Measurements from ENCODE around the gene SPR. TPM values are rescaled to one million over a fixed set of nuclear protein-coding genes. Genes with fewer than 3 reads are reported as not detected.
A peak's percentile ranks its signal among the peaks of the same experiment; 100 is the strongest.

SPR gene
- polyA plus RNA-seq, 1 of the 3 experiments (the other 2 are of a cell fraction), result 25.7 TPM

DNA sequence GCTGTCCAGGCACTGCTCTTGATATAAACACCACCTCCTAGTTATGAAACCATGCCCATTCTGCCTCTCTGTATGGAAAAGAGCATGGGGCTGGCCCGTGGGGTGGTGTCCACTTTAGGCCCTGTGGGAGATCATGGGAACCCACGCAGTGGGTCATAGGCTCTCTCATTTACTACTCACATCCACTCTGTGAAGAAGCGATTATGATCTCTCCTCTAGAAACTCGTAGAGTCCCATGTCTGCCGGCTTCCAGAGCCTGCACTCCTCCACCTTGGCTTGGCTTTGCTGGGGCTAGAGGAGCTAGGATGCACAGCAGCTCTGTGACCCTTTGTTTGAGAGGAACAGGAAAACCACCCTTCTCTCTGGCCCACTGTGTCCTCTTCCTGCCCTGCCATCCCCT, 46.0 kb downstream of the SPR start (continued):
- TF ChIP-seq FOSL2 (IDR thresholded peaks at IDR 0.05; ENCODE audit: borderline replicate concordance, low read depth), result no peak
- no peak for TF ChIP-seq ELF1 (IDR thresholded peaks at IDR 0.05)
- no peak for TF ChIP-seq FOXM1 (IDR thresholded peaks at IDR 0.05; ENCODE audit: low read depth)

DNA sequence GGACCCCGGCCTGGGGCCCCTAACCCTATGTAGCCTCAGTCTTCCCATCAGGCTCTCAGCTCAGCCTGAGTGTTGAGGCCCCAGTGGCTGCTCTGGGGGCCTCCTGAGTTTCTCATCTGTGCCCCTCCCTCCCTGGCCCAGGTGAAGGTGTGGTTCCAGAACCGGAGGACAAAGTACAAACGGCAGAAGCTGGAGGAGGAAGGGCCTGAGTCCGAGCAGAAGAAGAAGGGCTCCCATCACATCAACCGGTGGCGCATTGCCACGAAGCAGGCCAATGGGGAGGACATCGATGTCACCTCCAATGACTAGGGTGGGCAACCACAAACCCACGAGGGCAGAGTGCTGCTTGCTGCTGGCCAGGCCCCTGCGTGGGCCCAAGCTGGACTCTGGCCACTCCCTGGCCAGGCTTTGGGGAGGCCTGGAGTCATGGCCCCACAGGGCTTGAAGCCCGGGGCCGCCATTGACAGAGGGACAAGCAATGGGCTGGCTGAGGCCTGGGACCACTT, 46.5 kb downstream of the SPR start:
- POLR2A ChIA-PET, result no interaction called here
- H3K4me3 ChIP-seq (ENCODE audit: low read depth in 2 of 2, low read length in 1 of 2), result no peak overlapping the region
- DNase-seq, result no peak
- 68% methylated on average over 8 of the region's 12 CpGs for WGBS (ENCODE audit: low lambda C conversion rate)
- H3K27ac ChIP-seq (ENCODE audit: low read depth in 2 of 2, low read length in 1 of 2), result no peak overlapping the region
- peaks cover 7% of the 10 kb centered on the region; the same call in 1 of the 2 replicates for H3K27me3 ChIP-seq (ENCODE audit: insufficient read depth)
- TF ChIP-seq, protein P1, sequence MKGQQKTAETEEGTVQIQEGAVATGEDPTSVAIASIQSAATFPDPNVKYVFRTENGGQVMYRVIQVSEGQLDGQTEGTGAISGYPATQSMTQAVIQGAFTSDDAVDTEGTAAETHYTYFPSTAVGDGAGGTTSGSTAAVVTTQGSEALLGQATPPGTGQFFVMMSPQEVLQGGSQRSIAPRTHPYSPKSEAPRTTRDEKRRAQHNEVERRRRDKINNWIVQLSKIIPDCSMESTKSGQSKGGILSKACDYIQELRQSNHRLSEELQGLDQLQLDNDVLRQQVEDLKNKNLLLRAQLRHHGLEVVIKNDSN (IDR thresholded peaks at IDR 0.05; ENCODE audit: borderline replicate concordance, low read depth), result no peak
- TF ChIP-seq RAD21 (IDR thresholded peaks at IDR 0.05; ENCODE audit: low read length) (no peak), SMC3 (IDR thresholded peaks at IDR 0.05; ENCODE audit: low read depth, low read length) (no peak), ELF1 (IDR thresholded peaks at IDR 0.05) (no peak)
- TF ChIP-seq, protein P2, sequence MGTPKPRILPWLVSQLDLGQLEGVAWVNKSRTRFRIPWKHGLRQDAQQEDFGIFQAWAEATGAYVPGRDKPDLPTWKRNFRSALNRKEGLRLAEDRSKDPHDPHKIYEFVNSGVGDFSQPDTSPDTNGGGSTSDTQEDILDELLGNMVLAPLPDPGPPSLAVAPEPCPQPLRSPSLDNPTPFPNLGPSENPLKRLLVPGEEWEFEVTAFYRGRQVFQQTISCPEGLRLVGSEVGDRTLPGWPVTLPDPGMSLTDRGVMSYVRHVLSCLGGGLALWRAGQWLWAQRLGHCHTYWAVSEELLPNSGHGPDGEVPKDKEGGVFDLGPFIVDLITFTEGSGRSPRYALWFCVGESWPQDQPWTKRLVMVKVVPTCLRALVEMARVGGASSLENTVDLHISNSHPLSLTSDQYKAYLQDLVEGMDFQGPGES (IDR thresholded peaks at IDR 0.05; ENCODE audit: low read depth, low read length), result no peak
- no peaks in the 10 kb centered on the region for H4K20me1 ChIP-seq (ENCODE audit: insufficient read depth)
- no peak overlapping the region for H3K9ac ChIP-seq
- no peak overlapping the region for H2AFZ ChIP-seq (ENCODE audit: low read depth)
- no peaks in the 10 kb centered on the region for H3F3A ChIP-seq (replicated peaks; ENCODE audit: insufficient read depth)
- H3K9me3 ChIP-seq, result no peaks in the 10 kb centered on the region
- H3K79me2 ChIP-seq (ENCODE audit: insufficient read depth), result no peaks in the 10 kb centered on the region
- peaks cover 8 to 15% of the 10 kb centered on the region in 2 experiments; a peak in 1 of 4 replicates for H3K4me1 ChIP-seq (ENCODE audit: control insufficient read depth in 1 of 2, insufficient read depth in 2 of 2, low read depth in 1 of 2, low read length in 1 of 2)
- CTCF ChIA-PET, result interaction anchor here (1.1 to 5.3 kb wide), 3 partner anchors 18 to 40 kb away, joined by 4 to 36 read pairs (median 10); no protein-coding TSS in a partner anchor
- H3K9me2 ChIP-seq, result no peaks in the 10 kb centered on the region
- H3K36me3 ChIP-seq (replicated peaks in 1 of 2; ENCODE audit: control insufficient read depth in 1 of 2, insufficient read depth in 2 of 2, low read length in 1 of 2), result no peaks in the 10 kb centered on the region
- no peak overlapping the region for H3K4me2 ChIP-seq

DNA sequence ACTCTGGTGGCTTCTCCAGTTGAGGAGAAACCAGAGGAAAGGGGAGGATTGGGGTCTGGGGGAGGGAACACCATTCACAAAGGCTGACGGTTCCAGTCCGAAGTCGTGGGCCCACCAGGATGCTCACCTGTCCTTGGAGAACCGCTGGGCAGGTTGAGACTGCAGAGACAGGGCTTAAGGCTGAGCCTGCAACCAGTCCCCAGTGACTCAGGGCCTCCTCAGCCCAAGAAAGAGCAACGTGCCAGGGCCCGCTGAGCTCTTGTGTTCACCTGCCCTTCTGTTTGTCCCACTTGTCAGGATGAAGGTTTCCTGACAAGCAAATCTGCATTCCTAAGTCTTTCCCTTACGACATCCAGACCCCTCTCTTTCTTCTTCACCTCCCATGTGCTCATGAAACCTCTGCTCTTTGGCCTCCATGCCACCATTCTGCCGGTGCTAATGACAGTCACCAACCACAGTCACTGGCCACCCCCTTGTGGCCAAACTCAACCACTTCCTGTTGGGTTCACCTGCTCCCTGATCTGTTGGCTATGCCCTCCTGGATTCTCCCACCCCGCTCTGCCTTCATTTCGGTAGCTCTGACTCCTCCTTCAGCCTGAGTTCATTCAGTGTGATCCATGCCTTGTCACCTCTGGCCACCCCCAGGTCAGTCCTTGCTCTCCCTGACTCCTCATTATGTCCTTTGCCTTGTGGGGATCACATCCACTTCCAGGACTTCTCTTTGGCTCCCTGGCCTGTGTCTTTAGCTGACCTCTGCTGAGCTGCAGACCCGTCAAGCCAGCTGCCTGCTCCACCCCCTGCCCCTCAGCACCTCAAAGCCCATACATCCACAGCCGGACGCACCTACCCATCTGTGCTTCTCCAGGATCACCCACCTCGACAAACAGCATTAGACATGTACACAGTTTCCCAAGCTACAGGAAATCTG, 47.7 kb downstream of the SPR start:
- H3K9me2 ChIP-seq, result no peaks in the 10 kb centered on the region
- no peaks in the 10 kb centered on the region for H3K9me3 ChIP-seq
- DNase-seq, result no peak
- no peaks in the 10 kb centered on the region for H3K36me3 ChIP-seq (replicated peaks in 1 of 2; ENCODE audit: control insufficient read depth in 1 of 2, insufficient read depth in 2 of 2, low read length in 1 of 2)
- H3F3A ChIP-seq (replicated peaks; ENCODE audit: insufficient read depth), result no peaks in the 10 kb centered on the region
- ChIA-PET POLR2A (no interaction called here), CTCF (interaction anchor here (0.6 to 5.3 kb wide), 10 partner anchors 12 to 62 kb away, joined by 3 to 36 read pairs (median 4); partner anchors contain the start of gene SPR)
- H3K79me2 ChIP-seq (ENCODE audit: insufficient read depth), result no peaks in the 10 kb centered on the region
- no peak overlapping the region for H2AFZ ChIP-seq (ENCODE audit: low read depth)
- no peak overlapping the region for H3K27ac ChIP-seq (ENCODE audit: low read depth in 2 of 2, low read length in 1 of 2)
- H4K20me1 ChIP-seq (ENCODE audit: insufficient read depth), result no peaks in the 10 kb centered on the region
- H3K27me3 ChIP-seq (ENCODE audit: insufficient read depth), result no peaks in the 10 kb centered on the region
- peaks cover 8 to 15% of the 10 kb centered on the region in 2 experiments; a peak in 1 of 4 replicates for H3K4me1 ChIP-seq (ENCODE audit: control insufficient read depth in 1 of 2, insufficient read depth in 2 of 2, low read depth in 1 of 2, low read length in 1 of 2)
- H3K9ac ChIP-seq, result no peak overlapping the region
- no peak overlapping the region for H3K4me3 ChIP-seq (ENCODE audit: low read depth in 2 of 2, low read length in 1 of 2)
- WGBS (ENCODE audit: low lambda C conversion rate), result 80% methylated on average over 14 of the region's 14 CpGs
- no peak overlapping the region for H3K4me2 ChIP-seq
- TF ChIP-seq RXRA (IDR thresholded peaks at IDR 0.05; ENCODE audit: borderline replicate concordance, low read depth) (no peak), MXI1 (IDR thresholded peaks at IDR 0.05; ENCODE audit: low read depth, low read length) (no peak), TAF1 (IDR thresholded peaks at IDR 0.05; ENCODE audit: borderline replicate concordance, low read depth, low read length) (no peak), ELF1 (IDR thresholded peaks at IDR 0.05) (no peak), GABPA (IDR thresholded peaks at IDR 0.05; ENCODE audit: low read depth) (no peak), JUND (IDR thresholded peaks at IDR 0.05) (no peak), EP300 (IDR thresholded peaks at IDR 0.05; ENCODE audit: borderline replicate concordance in 1 of 2, low read depth in 1 of 2, low read length in 1 of 2) (no peak), RAD21 (IDR thresholded peaks at IDR 0.05; ENCODE audit: low read length) (peak; percentile 38; the same call in 1 of the 2 replicates), TCF12 (IDR thresholded peaks at IDR 0.05) (no peak), RCOR1 (IDR thresholded peaks at IDR 0.05; ENCODE audit: low read length) (no peak)
- TF ChIP-seq, protein P3, sequence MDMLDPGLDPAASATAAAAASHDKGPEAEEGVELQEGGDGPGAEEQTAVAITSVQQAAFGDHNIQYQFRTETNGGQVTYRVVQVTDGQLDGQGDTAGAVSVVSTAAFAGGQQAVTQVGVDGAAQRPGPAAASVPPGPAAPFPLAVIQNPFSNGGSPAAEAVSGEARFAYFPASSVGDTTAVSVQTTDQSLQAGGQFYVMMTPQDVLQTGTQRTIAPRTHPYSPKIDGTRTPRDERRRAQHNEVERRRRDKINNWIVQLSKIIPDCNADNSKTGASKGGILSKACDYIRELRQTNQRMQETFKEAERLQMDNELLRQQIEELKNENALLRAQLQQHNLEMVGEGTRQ (IDR thresholded peaks at IDR 0.05; ENCODE audit: borderline replicate concordance, low read depth, low read length), result no peak
- TF ChIP-seq, protein P1 (IDR thresholded peaks at IDR 0.05; ENCODE audit: borderline replicate concordance, low read depth), result no peak
- TF ChIP-seq, protein P4, sequence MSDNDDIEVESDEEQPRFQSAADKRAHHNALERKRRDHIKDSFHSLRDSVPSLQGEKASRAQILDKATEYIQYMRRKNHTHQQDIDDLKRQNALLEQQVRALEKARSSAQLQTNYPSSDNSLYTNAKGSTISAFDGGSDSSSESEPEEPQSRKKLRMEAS (IDR thresholded peaks at IDR 0.05; ENCODE audit: low read depth), result no peak
- TF ChIP-seq, protein P5, sequence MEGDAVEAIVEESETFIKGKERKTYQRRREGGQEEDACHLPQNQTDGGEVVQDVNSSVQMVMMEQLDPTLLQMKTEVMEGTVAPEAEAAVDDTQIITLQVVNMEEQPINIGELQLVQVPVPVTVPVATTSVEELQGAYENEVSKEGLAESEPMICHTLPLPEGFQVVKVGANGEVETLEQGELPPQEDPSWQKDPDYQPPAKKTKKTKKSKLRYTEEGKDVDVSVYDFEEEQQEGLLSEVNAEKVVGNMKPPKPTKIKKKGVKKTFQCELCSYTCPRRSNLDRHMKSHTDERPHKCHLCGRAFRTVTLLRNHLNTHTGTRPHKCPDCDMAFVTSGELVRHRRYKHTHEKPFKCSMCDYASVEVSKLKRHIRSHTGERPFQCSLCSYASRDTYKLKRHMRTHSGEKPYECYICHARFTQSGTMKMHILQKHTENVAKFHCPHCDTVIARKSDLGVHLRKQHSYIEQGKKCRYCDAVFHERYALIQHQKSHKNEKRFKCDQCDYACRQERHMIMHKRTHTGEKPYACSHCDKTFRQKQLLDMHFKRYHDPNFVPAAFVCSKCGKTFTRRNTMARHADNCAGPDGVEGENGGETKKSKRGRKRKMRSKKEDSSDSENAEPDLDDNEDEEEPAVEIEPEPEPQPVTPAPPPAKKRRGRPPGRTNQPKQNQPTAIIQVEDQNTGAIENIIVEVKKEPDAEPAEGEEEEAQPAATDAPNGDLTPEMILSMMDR (IDR thresholded peaks at IDR 0.05), result peak; percentile 38; the same call in 1 of the 2 replicates
